ENCODE measurements around the gene HK1.
A peak's percentile ranks its signal among the peaks of the same experiment; 100 is the strongest.
"Not testable (repeated sequence)": the region's sequence is repeated elsewhere in the genome, so short reads cannot be mapped to it uniquely, and the experiment has no call there.

Gene HK1

DNA sequence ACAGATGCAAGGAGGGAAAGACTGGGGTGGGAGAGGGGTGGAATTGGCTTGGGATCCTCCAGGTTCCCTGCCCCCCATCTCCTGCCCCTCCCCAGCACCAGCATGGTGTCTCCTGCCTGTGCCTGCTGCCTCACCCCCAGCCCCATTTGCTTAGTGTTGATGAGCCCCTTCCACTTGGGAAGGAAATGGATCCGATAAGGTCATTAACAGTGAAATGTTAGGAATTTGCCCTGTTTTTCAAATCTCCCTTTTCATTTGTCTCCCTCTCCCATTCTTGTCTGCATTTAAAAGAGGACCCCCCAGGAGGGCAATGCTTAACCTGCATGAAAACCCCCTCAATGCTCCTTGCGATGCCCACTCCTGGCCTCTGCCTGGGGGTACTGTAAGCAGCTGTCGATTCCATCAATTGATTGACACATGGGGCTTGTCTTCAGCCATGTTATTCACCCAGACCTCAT, 51.5 kb downstream of the HK1 start:
- Histone ChIP-seq H3K27me3 (replicated peaks; ENCODE audit: control insufficient read depth, insufficient read depth, low read length) (no peaks in the 10 kb centered on the region), H3K4me1 (ENCODE audit: control insufficient read depth, insufficient read depth, low read length) (peaks cover 66% of the 10 kb centered on the region), H3K9ac (ENCODE audit: low read length) (no peak overlapping the region), H3K9me3 (ENCODE audit: control insufficient read depth, low read length) (no peaks in the 10 kb centered on the region), H3K4me3 (ENCODE audit: low read length) (no peak overlapping the region), H3K36me3 (ENCODE audit: control insufficient read depth, insufficient read depth, low read length, severe bottlenecking) (peaks cover 10% of the 10 kb centered on the region)
- DNase-seq (ENCODE audit: low read depth), result no peak

DNA sequence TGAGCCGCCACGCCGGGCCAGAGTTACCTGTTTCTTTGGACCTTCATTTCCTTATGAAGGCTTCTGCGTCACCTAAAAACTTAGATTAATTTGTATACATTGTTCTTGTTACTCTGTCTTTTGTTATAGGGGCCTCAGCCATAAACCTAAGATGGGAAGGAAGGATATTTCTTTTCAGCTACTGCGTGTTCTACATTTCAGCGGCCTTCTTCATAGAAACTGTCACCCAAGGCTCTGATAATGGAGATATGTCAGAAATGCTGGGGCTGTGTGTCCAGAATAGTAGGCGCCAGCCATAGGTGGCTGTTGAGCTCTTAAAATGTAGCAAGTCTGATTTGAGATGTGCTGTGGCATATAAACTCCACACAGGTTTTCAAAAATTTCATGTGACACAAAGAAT, 52.9 kb downstream of the HK1 start:
- no peak for DNase-seq (ENCODE audit: low read depth)
- H3K27me3 ChIP-seq (replicated peaks; ENCODE audit: control insufficient read depth, insufficient read depth, low read length), result no peaks in the 10 kb centered on the region
- H3K36me3 ChIP-seq (ENCODE audit: control insufficient read depth, insufficient read depth, low read length, severe bottlenecking), result peaks cover 10% of the 10 kb centered on the region
- H3K4me1 ChIP-seq (ENCODE audit: control insufficient read depth, insufficient read depth, low read length), result peaks cover 76% of the 10 kb centered on the region
- H3K9ac ChIP-seq (ENCODE audit: low read length), result no peak overlapping the region
- H3K4me3 ChIP-seq (ENCODE audit: low read length), result no peak overlapping the region
- no peaks in the 10 kb centered on the region for H3K9me3 ChIP-seq (ENCODE audit: control insufficient read depth, low read length)

DNA sequence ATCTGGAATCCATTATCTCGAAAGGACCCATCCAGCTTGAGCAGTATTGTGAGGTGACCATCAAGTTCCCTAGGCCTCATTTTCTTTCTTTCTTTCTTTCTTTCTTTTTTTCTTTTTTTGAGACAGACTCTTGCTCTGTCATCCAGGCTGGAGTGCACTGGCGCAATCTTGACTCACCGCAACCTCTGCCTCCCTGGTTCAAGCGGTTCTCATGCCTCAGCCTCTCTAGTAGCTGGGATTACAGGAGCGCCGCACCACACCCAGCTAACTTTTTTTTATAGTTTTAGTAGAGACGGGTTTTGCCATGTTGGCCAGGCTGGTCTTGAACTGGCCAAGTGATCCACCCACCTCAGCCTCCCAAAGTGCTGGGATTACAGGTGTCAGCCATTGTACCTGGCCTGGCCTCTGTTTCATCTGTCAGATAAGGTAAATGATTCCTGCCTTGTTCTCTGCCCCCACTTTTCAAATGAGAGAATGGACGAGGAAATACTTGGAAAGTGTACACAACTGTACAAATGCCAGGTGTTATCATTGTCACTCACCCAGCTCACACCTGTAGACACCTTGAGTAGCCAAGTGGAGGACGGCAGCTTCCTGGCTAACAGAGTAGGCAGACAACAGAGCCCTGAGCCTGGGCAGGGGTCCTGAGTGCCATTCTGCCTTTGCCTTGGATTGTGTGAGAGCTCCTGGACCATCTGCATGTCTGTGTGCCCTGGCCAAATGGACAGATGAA, 54.1 kb downstream of the HK1 start:
- no peaks in the 10 kb centered on the region for H3K9me3 ChIP-seq (ENCODE audit: control insufficient read depth, low read length)
- no peak overlapping the region for H3K4me3 ChIP-seq (ENCODE audit: low read length)
- H3K27me3 ChIP-seq (replicated peaks; ENCODE audit: control insufficient read depth, insufficient read depth, low read length), result no peaks in the 10 kb centered on the region
- H3K9ac ChIP-seq (ENCODE audit: low read length), result peak overlapping the region; percentile 55
- peaks cover 10% of the 10 kb centered on the region for H3K36me3 ChIP-seq (ENCODE audit: control insufficient read depth, insufficient read depth, low read length, severe bottlenecking)
- H3K4me1 ChIP-seq (ENCODE audit: control insufficient read depth, insufficient read depth, low read length), result peaks cover 72% of the 10 kb centered on the region
- DNase-seq (ENCODE audit: low read depth), result no peak

DNA sequence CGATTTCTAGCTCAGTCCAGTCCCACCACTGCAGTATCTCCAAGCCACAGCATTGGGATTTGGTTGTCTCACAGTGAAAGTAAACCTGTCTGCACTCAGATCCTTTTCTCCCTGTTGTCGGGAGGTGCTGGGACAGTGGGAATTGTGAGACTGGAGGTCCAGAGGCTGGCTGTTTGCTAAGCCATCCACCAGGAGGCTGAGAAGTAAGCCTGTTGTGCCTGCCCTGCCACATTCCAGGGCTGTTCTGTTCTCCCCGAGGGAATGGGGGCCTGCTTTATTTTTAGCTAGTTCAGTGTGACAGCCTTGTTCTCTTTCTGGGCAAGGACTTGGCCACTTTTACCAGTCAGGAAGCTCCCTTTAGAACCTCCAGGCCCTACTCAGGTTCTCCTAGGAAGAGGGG, 54.9 kb downstream of the HK1 start:
- H3K4me3 ChIP-seq (ENCODE audit: low read length), result peak overlapping the region; percentile 43
- H3K9me3 ChIP-seq (ENCODE audit: control insufficient read depth, low read length), result no peaks in the 10 kb centered on the region
- DNase-seq (ENCODE audit: low read depth), result peak; percentile 81
- H3K9ac ChIP-seq (ENCODE audit: low read length), result peak overlapping the region; percentile 56
- peaks cover 10% of the 10 kb centered on the region for H3K36me3 ChIP-seq (ENCODE audit: control insufficient read depth, insufficient read depth, low read length, severe bottlenecking)
- no peaks in the 10 kb centered on the region for H3K27me3 ChIP-seq (replicated peaks; ENCODE audit: control insufficient read depth, insufficient read depth, low read length)
- H3K4me1 ChIP-seq (ENCODE audit: control insufficient read depth, insufficient read depth, low read length), result peaks cover 72% of the 10 kb centered on the region

DNA sequence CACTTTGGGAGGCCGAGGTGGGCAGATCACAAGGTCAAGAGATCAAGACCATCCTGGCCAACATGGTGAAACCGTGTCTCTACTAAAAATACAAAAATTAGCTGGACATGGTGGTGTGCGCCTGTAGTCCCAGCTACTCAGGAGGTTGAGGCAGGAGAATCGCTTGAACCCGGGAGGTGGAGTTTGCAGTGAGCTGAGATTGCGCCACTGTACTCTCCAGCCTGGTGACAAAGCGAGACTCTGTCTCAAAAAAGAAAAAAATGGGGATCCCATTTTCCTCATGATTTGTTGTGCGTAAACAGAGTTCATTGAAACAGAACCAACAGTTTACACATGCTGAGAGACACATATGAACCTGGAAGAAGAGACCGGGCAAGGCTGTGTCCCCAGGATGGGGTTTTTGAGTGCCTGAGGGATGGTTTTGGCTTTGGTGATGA, 55.6 kb downstream of the HK1 start:
- DNase-seq (ENCODE audit: low read depth); H3K27me3 ChIP-seq (replicated peaks; ENCODE audit: control insufficient read depth, insufficient read depth, low read length); H3K9me3 ChIP-seq (ENCODE audit: control insufficient read depth, low read length): not testable (repeated sequence)
- Histone ChIP-seq H3K36me3 (ENCODE audit: control insufficient read depth, insufficient read depth, low read length, severe bottlenecking) (peaks cover 10% of the 10 kb centered on the region), H3K9ac (ENCODE audit: low read length) (peak overlapping the region; percentile 71), H3K4me1 (ENCODE audit: control insufficient read depth, insufficient read depth, low read length) (peaks cover 73% of the 10 kb centered on the region), H3K4me3 (ENCODE audit: low read length) (peak overlapping the region; percentile 43)

DNA sequence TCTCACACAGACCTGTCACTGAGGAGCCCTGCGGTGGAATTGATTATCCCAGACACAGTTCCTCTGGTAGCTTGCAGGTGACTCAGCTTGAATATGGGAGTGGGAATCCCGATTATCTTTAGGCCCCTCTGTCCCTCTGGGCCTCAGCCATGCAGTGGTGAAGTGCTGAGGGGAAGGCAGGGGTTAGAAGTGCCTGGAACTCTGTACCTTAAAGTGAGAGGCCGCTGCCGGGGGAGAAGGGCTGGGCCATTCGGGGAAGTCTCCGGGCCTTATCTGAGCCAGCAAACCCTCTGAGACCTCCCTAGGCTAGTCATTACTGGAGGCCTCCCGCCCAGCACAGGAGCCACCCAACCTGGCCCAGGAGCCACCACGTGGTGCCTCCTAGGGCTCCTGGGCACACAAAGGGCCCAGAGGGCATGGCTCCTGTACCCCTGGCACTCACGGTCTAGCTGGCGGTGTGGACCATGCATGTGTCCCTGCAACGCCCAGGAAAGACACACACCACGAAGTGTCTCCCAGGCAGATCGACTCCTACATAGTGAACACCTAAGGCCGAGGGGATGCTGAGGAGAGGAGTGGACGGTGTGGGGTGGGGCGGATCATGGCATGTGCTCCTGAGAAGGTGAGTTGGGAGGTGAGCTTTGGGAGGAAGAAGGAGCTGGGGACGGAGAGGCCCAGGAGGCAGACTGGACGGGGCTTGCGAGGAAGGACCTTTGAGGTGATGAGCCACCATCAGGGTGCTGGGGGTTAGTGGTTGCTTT, 56.2 kb downstream of the HK1 start:
- no peaks in the 10 kb centered on the region for H3K9me3 ChIP-seq (ENCODE audit: control insufficient read depth, low read length)
- H3K4me3 ChIP-seq (ENCODE audit: low read length), result peak overlapping the region; percentile 41
- H3K4me1 ChIP-seq (ENCODE audit: control insufficient read depth, insufficient read depth, low read length), result peaks cover 74% of the 10 kb centered on the region
- H3K27me3 ChIP-seq (replicated peaks; ENCODE audit: control insufficient read depth, insufficient read depth, low read length), result no peaks in the 10 kb centered on the region
- no peak for DNase-seq (ENCODE audit: low read depth)
- H3K9ac ChIP-seq (ENCODE audit: low read length), result peak overlapping the region; percentile 71
- H3K36me3 ChIP-seq (ENCODE audit: control insufficient read depth, insufficient read depth, low read length, severe bottlenecking), result peaks cover 10% of the 10 kb centered on the region

GRCh38 chr10:69335063-69335587, 56.8 kb downstream of the HK1 start:
- H3K4me1 ChIP-seq (ENCODE audit: control insufficient read depth, insufficient read depth, low read length), result peaks cover 76% of the 10 kb centered on the region
- peaks cover 10% of the 10 kb centered on the region for H3K36me3 ChIP-seq (ENCODE audit: control insufficient read depth, insufficient read depth, low read length, severe bottlenecking)
- no peaks in the 10 kb centered on the region for H3K27me3 ChIP-seq (replicated peaks; ENCODE audit: control insufficient read depth, insufficient read depth, low read length)
- H3K9ac ChIP-seq (ENCODE audit: low read length), result peak overlapping the region; percentile 71
- DNase-seq (ENCODE audit: low read depth), result no peak
- no peaks in the 10 kb centered on the region for H3K9me3 ChIP-seq (ENCODE audit: control insufficient read depth, low read length)
- peak overlapping the region; percentile 41 for H3K4me3 ChIP-seq (ENCODE audit: low read length)

DNA sequence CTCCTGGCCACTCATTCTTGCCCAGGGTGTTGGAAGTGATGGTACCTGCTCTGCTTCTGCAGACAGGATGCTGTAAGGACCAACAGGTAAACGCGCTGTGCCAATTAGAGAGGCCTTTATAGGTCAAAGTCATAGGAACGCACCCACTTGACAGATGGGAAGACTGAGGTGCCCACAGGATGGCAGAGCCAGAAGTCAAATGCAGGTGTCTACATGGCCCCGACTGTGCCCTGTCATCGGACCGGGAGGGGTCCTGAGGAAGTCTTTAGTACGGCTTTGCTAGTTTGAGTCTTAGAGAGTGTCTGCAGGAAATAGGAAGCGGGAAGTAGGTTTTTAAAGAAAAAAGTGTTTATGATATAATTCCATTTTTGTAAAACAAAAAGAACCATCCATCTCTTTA, 57.3 kb downstream of the HK1 start:
- Histone ChIP-seq H3K9me3 (ENCODE audit: control insufficient read depth, low read length) (no peaks in the 10 kb centered on the region), H3K4me1 (ENCODE audit: control insufficient read depth, insufficient read depth, low read length) (peaks cover 76% of the 10 kb centered on the region), H3K36me3 (ENCODE audit: control insufficient read depth, insufficient read depth, low read length, severe bottlenecking) (peaks cover 6% of the 10 kb centered on the region), H3K4me3 (ENCODE audit: low read length) (peak overlapping the region; percentile 41), H3K27me3 (replicated peaks; ENCODE audit: control insufficient read depth, insufficient read depth, low read length) (no peaks in the 10 kb centered on the region), H3K9ac (ENCODE audit: low read length) (peak overlapping the region; percentile 71)
- DNase-seq (ENCODE audit: low read depth), result no peak

- H3K27me3 ChIP-seq (replicated peaks; ENCODE audit: control insufficient read depth, insufficient read depth, low read length), result no peaks in the 10 kb centered on the region
- H3K4me3 ChIP-seq (ENCODE audit: low read length), result peak overlapping the region; percentile 57
- no peaks in the 10 kb centered on the region for H3K9me3 ChIP-seq (ENCODE audit: control insufficient read depth, low read length)
- H3K36me3 ChIP-seq (ENCODE audit: control insufficient read depth, insufficient read depth, low read length, severe bottlenecking), result no peaks in the 10 kb centered on the region
- peaks cover 74% of the 10 kb centered on the region for H3K4me1 ChIP-seq (ENCODE audit: control insufficient read depth, insufficient read depth, low read length)
- H3K9ac ChIP-seq (ENCODE audit: low read length), result peak overlapping the region; percentile 82
- no peak for DNase-seq (ENCODE audit: low read depth)
Measured at GRCh38 chr10:69336952-69337295, 58.6 kb downstream of the HK1 start.

- Histone ChIP-seq H3K27me3 (replicated peaks; ENCODE audit: control insufficient read depth, insufficient read depth, low read length) (no peaks in the 10 kb centered on the region), H3K4me1 (ENCODE audit: control insufficient read depth, insufficient read depth, low read length) (peaks cover 68% of the 10 kb centered on the region), H3K9me3 (ENCODE audit: control insufficient read depth, low read length) (no peaks in the 10 kb centered on the region), H3K4me3 (ENCODE audit: low read length) (peak overlapping the region; percentile 57), H3K9ac (ENCODE audit: low read length) (peak overlapping the region; percentile 82), H3K36me3 (ENCODE audit: control insufficient read depth, insufficient read depth, low read length, severe bottlenecking) (no peaks in the 10 kb centered on the region)
- peak; percentile 46 for DNase-seq (ENCODE audit: low read depth)
Measured at GRCh38 chr10:69337296-69338132, 59.2 kb downstream of the HK1 start.

DNA sequence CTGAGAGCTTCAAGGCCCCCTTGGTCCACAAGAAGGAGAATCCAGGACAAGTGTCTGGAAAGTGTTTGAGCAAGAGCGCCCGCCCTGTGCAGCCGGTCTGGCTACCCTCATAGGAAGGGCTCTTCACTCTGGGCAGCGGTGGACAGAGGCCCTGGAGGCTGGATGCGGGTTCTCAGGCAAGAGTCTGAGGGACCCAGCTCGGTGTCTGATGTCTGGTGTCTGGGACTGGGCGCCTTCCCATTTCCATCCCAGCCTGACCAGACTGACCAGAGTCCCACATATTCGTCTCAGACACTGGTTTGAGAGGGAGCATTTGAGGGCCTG, 59.8 kb downstream of the HK1 start:
- H3K4me1 ChIP-seq (ENCODE audit: control insufficient read depth, insufficient read depth, low read length), result peaks cover 62% of the 10 kb centered on the region
- peak overlapping the region; percentile 82 for H3K9ac ChIP-seq (ENCODE audit: low read length)
- no peaks in the 10 kb centered on the region for H3K27me3 ChIP-seq (replicated peaks; ENCODE audit: control insufficient read depth, insufficient read depth, low read length)
- no peaks in the 10 kb centered on the region for H3K9me3 ChIP-seq (ENCODE audit: control insufficient read depth, low read length)
- peak overlapping the region; percentile 57 for H3K4me3 ChIP-seq (ENCODE audit: low read length)
- no peak for DNase-seq (ENCODE audit: low read depth)
- no peaks in the 10 kb centered on the region for H3K36me3 ChIP-seq (ENCODE audit: control insufficient read depth, insufficient read depth, low read length, severe bottlenecking)
